DOHH2 (cell line): Measurements from ENCODE around the gene MRPL51.

ENCODE experiments used
- CTCF ChIP-seq: fragments of 200-600 bp; sonication (generic); IDR thresholded peaks from one replicate; pipeline ENCODE4 v1.5.1; 2014; ENCODE audit warnings: antibody characterized with exemption, mild to moderate bottlenecking, low read depth, low read length; ENCODE audit not compliant: poor library complexity, severe bottlenecking
- EZH2phosphoT487 ChIP-seq: fragments of 200-600 bp; sonication (generic); IDR thresholded peaks from 2 replicates; pipeline ENCODE4 v1.6.1; 2017; ENCODE audit warnings: borderline replicate concordance, mild to moderate bottlenecking, antibody characterized with exemption, low read length, moderate library complexity, mixed read lengths

- TF ChIP-seq CTCF (no peak), EZH2phosphoT487 (no peak)
Observed at GRCh38 chr12:6450869-6451347, 42.2 kb downstream of the MRPL51 start.
